ENCODE measurements around the gene RENBP. TPM values are rescaled to one million over a fixed set of nuclear protein-coding genes. Genes with fewer than 3 reads are reported as not detected.

Gene RENBP
- total and polyA plus RNA-seq, 9 of the 15 experiments (the other 6 are each of a cell fraction or from before 2014, with no cell fraction given) = 0.07 to 14.8 (median 10.6) TPM; not detected in 1

- TF ChIP-seq ID3 (CRISPR knock-in tag; IDR thresholded peaks at IDR 0.05) (no peak), ID3 (tag; IDR thresholded peaks at IDR 0.05) (0 out of 2 replicates have a peak, but pooled peaks have one; percentile 38), CUX1 (CRISPR knock-in tag; IDR thresholded peaks at IDR 0.05) (no peak), ZBTB26 (CRISPR knock-in tag; IDR thresholded peaks at IDR 0.05) (peak; percentile 32; the same call in 1 of the 2 replicates), E2F3 (CRISPR knock-in tag; IDR thresholded peaks at IDR 0.05) (peak; percentile 67; the same call in 1 of the 2 replicates), ZBTB5 (IDR thresholded peaks at IDR 0.05) (no peak), FOS (IDR thresholded peaks at IDR 0.05; ENCODE audit: extremely low read depth, insufficient read length) (no peak), TGIF2 (CRISPR knock-in tag; IDR thresholded peaks at IDR 0.05) (no peak), OTX1 (CRISPR knock-in tag; IDR thresholded peaks at IDR 0.05) (peak; percentile 76; the same call in 1 of the 2 replicates), SIN3B (IDR thresholded peaks at IDR 0.05; ENCODE audit: low read depth) (peak; percentile 33; the same call in 1 of the 2 replicates), TEAD4 (IDR thresholded peaks at IDR 0.05; ENCODE audit: low read length) (peak; percentile 75), TEAD4 (CRISPR knock-in tag; IDR thresholded peaks at IDR 0.05; ENCODE audit: borderline replicate concordance) (no peak), GMEB1 (CRISPR knock-in tag; IDR thresholded peaks at IDR 0.05) (peak; percentile 48), POLR2G (IDR thresholded peaks at IDR 0.05; ENCODE audit: low read depth, low read length) (peak; percentile 92), PPARD (CRISPR knock-in tag; IDR thresholded peaks at IDR 0.05) (no peak), CREB1 (IDR thresholded peaks at IDR 0.05) (peak; percentile 3; the same call in 1 of the 2 replicates), CREB1 (CRISPR knock-in tag; IDR thresholded peaks at IDR 0.05) (no peak)
These were observed 18.5 kb downstream of the RENBP start, which contains the start of gene ARHGAP4 (continued) for GRCh38 chrX:153925739-153926551.
